Activated B cell treated with CpG ODN at 0.5 μM for 24 hours (primary cell): Measurements from ENCODE around the gene C1QL1. TPM values are rescaled to one million over a fixed set of nuclear protein-coding genes. Genes with fewer than 3 reads are reported as not detected.

ENCODE experiments used
- ATAC-seq: fragments of 200-7000 bp; cut with Tn5 transposase; one replicate; pipeline ENCODE4 v1.10.0; 2021; ENCODE audit warnings: low read depth, mild to moderate bottlenecking, moderate library complexity
- CTCF ChIA-PET: fragments of 350-600 bp; sonication (Branson Sonifier 250); formaldehyde crosslinking; loops from one replicate; lab custom pipeline; 2021; ENCODE audit warnings: antibody characterized with exemption; lab: Charles Lee
- POLR2A ChIA-PET: fragments of 350-600 bp; sonication (Branson Sonifier 250); formaldehyde crosslinking; loops from one replicate; lab custom pipeline; 2021; ENCODE audit warnings: antibody characterized with exemption; lab: Charles Lee
- DNase-seq: peaks from one replicate; pipeline ENCODE4 v3.0.0; 2022
- H3K27ac Mint-ChIP-seq: one replicate; pipeline ENCODE4 v1.8.0; 2020; ENCODE audit warnings: mixed read lengths
- H3K27me3 Mint-ChIP-seq: one replicate; pipeline ENCODE4 v1.8.0; 2021; ENCODE audit warnings: mixed read lengths
- H3K36me3 Mint-ChIP-seq: one replicate; pipeline ENCODE4 v1.8.0; 2021; ENCODE audit warnings: low read depth, mixed read lengths
- H3K4me1 Mint-ChIP-seq: one replicate; pipeline ENCODE4 v1.8.0; 2021; ENCODE audit warnings: mixed read lengths
- H3K4me3 Mint-ChIP-seq: one replicate; pipeline ENCODE4 v1.8.0; 2020; ENCODE audit warnings: mild to moderate bottlenecking, mixed read lengths
- H3K9me3 Mint-ChIP-seq: one replicate; pipeline ENCODE4 v1.8.0; 2020; ENCODE audit warnings: mixed read lengths
- intact Hi-C: fragments of 100-400 bp; cut with micrococcal nuclease; formaldehyde crosslinking; loops from one replicate; pipeline ENCODE4 v1.15.1; 2024
- total RNA-seq: library from RNA; stranded (reverse); gene quantifications from 2 replicates; pipeline ENCODE4 v1.2.3, GENCODE V29; 2022
- TF ChIP-seq, protein P1 (sequence below): fragments of 200-600 bp; IDR thresholded peaks from one replicate; pipeline ENCODE4 v1.8.0; 2022; ENCODE audit warnings: antibody characterized with exemption, mild to moderate bottlenecking

Gene C1QL1
- total RNA-seq, 1 donor from 2014 or later, result not detected

DNA sequence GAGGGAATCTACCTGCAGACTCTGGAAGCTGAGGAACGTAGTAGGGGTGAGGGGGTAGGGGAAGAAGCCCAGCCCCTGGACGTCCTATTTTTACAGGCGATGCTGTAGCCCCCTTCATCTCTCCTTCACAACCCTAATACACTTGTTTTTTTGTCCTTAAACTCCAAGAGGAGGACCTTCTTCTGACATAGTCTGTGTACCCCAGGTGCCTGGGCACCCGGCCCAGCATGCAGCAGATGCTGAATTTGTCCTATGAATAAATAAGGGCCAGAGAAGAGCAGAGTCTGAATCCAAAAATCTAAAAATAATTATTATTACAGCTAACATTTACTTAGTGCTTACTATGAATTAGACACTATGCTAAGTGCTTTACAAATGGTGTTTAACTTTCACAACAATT is 25.6 kb downstream of the C1QL1 start:
- Mint-ChIP-seq H3K4me3 (no peak overlapping the region), H3K27me3 (peaks cover 4% of the 10 kb centered on the region), H3K36me3 (no peaks in the 10 kb centered on the region), H3K27ac (no peak overlapping the region), H3K4me1 (peaks cover 7% of the 10 kb centered on the region), H3K9me3 (no peaks in the 10 kb centered on the region)
- ChIA-PET CTCF (interaction anchor here (0.9 kb wide), 1 partner anchor 156 kb away, joined by 3 read pairs; no protein-coding TSS in a partner anchor), POLR2A (no interaction called here)
- intact Hi-C loops, result no loop called here
- DNase-seq, result no peak
- no peak for ATAC-seq
- TF ChIP-seq, protein P1, sequence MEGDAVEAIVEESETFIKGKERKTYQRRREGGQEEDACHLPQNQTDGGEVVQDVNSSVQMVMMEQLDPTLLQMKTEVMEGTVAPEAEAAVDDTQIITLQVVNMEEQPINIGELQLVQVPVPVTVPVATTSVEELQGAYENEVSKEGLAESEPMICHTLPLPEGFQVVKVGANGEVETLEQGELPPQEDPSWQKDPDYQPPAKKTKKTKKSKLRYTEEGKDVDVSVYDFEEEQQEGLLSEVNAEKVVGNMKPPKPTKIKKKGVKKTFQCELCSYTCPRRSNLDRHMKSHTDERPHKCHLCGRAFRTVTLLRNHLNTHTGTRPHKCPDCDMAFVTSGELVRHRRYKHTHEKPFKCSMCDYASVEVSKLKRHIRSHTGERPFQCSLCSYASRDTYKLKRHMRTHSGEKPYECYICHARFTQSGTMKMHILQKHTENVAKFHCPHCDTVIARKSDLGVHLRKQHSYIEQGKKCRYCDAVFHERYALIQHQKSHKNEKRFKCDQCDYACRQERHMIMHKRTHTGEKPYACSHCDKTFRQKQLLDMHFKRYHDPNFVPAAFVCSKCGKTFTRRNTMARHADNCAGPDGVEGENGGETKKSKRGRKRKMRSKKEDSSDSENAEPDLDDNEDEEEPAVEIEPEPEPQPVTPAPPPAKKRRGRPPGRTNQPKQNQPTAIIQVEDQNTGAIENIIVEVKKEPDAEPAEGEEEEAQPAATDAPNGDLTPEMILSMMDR, result no peak

DNA sequence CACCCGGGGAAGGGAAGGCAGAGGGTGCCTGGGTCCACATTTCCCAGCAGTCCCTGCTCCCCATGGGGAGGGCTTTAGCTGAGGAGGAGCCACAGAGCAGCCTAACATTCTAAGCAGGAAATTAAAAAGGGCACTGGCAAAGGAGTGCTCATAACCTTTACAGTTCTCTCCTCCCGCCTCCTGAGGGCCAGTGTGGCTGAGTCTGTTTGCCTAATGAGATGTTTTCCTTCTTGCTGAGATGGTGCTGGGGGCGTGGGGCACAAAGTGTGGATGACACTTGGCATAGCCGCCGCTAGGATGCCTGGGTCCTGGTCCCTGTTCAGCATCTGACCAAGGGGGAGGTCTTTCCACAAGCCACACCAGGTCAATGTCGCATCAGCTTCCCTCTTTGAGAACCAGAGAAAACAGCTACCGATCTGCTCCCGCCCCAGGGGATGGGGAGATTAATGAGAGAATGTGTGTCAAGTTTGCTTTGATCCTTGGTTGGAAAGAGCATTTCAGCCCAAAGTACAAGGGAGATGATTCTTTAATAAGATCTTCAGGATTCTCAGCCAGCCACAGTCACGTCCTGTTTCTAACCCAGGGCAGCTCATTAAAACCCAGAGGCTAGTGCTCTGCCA is 26.3 kb downstream of the C1QL1 start:
- no peak for DNase-seq
- intact Hi-C loops, result no loop called here
- H3K36me3 Mint-ChIP-seq, result no peaks in the 10 kb centered on the region
- ChIA-PET CTCF (no interaction called here), POLR2A (interaction anchor here (0.7 kb wide), 1 partner anchor 98 kb away, joined by 6 read pairs; no protein-coding TSS in a partner anchor)
- H3K9me3 Mint-ChIP-seq, result no peaks in the 10 kb centered on the region
- H3K4me1 Mint-ChIP-seq, result peaks cover 4% of the 10 kb centered on the region
- peaks cover 4% of the 10 kb centered on the region for H3K27me3 Mint-ChIP-seq
- H3K4me3 Mint-ChIP-seq, result no peak overlapping the region
- no peak overlapping the region for H3K27ac Mint-ChIP-seq
- TF ChIP-seq, protein P1, result no peak
- ATAC-seq, result no peak

DNA sequence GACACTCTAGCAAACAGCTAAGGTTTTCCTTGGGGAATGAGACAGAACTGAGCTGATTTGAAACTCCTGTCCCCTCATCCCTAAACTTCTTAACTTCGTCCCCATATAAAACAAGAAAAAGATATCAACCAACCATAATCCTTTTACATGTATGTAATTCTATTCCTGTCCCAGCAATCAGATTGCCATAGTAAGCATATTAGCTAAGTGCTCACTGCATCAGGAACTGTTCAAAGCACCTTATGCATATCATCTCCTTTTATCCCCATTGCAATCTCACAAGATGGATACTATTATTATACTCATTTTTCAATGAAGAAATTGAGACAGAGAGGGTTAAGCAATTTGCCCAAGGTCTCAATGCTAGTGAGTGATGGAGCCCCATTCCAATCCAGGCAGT is 27.3 kb downstream of the C1QL1 start:
- DNase-seq (no peak), ATAC-seq (no peak)
- H3K4me1 Mint-ChIP-seq, result no peaks in the 10 kb centered on the region
- intact Hi-C loops, result no loop called here
- no peaks in the 10 kb centered on the region for H3K9me3 Mint-ChIP-seq
- POLR2A ChIA-PET, result no interaction called here
- H3K27me3 Mint-ChIP-seq, result no peaks in the 10 kb centered on the region
- no peaks in the 10 kb centered on the region for H3K36me3 Mint-ChIP-seq
- no peak overlapping the region for H3K4me3 Mint-ChIP-seq
- TF ChIP-seq, protein P1, result no peak
- CTCF ChIA-PET, result interaction anchor here (0.9 kb wide), 1 partner anchor 21 kb away, joined by 5 read pairs; no protein-coding TSS in a partner anchor
- no peak overlapping the region for H3K27ac Mint-ChIP-seq

DNA sequence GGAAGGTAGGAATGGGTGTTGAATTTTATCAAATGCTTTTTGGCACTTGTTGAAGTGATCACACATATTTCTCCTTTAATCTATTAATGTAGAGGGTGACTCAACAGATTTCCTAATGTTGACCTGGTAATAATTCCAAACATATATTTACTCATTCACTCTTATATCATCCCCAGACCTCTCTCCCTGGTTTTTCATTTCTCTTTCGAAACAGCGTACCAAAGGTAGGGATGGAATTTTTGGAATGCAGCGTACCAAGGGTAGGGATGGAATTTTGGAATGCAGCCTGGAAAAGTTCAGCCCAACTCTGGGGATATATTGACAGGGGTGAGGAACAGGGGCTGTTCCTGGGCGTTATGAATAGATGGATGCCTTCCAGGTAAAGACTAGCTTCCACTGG is 27.8 kb downstream of the C1QL1 start:
- intact Hi-C loops, result no loop called here
- ChIA-PET POLR2A (no interaction called here), CTCF (interaction anchor here (0.9 kb wide), 1 partner anchor 20 kb away, joined by 5 read pairs; no protein-coding TSS in a partner anchor)
- DNase-seq (no peak), ATAC-seq (no peak)
- H3K27ac Mint-ChIP-seq, result no peak overlapping the region
- H3K27me3 Mint-ChIP-seq, result no peaks in the 10 kb centered on the region
- TF ChIP-seq, protein P1, result no peak
- H3K36me3 Mint-ChIP-seq, result no peaks in the 10 kb centered on the region
- H3K4me1 Mint-ChIP-seq, result no peaks in the 10 kb centered on the region
- no peak overlapping the region for H3K4me3 Mint-ChIP-seq
- H3K9me3 Mint-ChIP-seq, result no peaks in the 10 kb centered on the region

DNA sequence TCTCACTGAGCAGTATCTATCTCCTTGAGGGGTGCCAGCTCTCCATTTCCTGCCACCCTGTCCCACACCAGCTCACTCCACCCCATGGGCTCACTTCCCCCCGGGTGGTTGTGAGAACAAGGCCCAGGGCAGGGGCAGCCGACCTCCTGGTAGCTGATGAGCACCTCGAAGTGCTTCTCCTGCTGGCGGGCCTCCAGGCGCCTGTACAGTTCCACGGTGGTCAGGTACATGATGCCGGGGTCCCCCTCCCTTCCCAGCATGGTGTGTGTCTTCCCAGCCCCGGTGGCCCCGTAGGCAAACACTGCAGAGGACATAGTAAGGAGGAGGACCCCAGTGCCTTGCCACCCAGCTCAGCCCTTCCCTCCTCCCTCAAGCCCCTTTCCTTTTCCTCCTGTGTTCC is 33.0 kb downstream of the C1QL1 start:
- CTCF ChIA-PET, result no interaction called here
- H3K27ac Mint-ChIP-seq, result no peak overlapping the region
- DNase-seq (no peak), ATAC-seq (no peak)
- H3K4me3 Mint-ChIP-seq, result no peak overlapping the region
- H3K27me3 Mint-ChIP-seq, result no peaks in the 10 kb centered on the region
- no peaks in the 10 kb centered on the region for H3K9me3 Mint-ChIP-seq
- H3K4me1 Mint-ChIP-seq, result no peaks in the 10 kb centered on the region
- TF ChIP-seq, protein P1, result no peak
- intact Hi-C loops, result no loop called here
- POLR2A ChIA-PET, result no interaction called here
- no peaks in the 10 kb centered on the region for H3K36me3 Mint-ChIP-seq
